GM13976 (cell line): ENCODE measurements around the gene SPSB3.

Source experiments
- DNase-seq: peaks from one replicate; pipeline ENCODE4 v3.0.0; 2012; ENCODE audit warnings: low spot score
- in situ Hi-C: fragments of 300-500 bp; cut with MboI; formaldehyde crosslinking; loops from one replicate; pipeline ENCODE4 v1.12.0; 2022; ENCODE audit warnings: low sequenced_read_pairs, mixed read lengths, inconsistent platforms; ENCODE audit not compliant: unreplicated experiment
- TF ChIP-seq, protein P1 (sequence below): IDR thresholded peaks from 2 replicates; pipeline ENCODE4 v1.5.1; 2012; ENCODE audit warnings: borderline replicate concordance, mild to moderate bottlenecking; ENCODE audit not compliant: insufficient read depth; ENCODE audit errors: extremely low read depth, missing control alignments, control extremely low read depth

SPSB3 gene

DNA sequence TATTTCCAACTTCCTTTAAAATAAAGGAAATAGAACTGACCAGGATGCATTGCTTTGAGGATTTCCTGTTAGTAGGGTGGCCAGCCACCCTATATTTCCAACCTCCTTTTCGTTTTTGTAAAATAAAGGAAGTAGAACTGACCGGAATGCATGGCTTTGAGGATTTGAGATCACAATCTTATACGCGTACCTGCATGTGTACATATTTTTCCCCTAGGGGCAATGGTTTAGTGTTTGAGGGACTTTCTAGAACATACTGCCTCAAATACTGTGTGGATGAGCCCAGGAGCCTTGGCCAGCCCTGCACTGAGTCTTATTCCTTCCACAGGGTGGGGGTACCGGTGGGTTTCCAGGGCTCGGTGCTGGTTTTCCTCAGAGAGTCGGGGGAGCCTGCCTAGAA, 50.8 kb downstream of the SPSB3 start:
- TF ChIP-seq, protein P1, sequence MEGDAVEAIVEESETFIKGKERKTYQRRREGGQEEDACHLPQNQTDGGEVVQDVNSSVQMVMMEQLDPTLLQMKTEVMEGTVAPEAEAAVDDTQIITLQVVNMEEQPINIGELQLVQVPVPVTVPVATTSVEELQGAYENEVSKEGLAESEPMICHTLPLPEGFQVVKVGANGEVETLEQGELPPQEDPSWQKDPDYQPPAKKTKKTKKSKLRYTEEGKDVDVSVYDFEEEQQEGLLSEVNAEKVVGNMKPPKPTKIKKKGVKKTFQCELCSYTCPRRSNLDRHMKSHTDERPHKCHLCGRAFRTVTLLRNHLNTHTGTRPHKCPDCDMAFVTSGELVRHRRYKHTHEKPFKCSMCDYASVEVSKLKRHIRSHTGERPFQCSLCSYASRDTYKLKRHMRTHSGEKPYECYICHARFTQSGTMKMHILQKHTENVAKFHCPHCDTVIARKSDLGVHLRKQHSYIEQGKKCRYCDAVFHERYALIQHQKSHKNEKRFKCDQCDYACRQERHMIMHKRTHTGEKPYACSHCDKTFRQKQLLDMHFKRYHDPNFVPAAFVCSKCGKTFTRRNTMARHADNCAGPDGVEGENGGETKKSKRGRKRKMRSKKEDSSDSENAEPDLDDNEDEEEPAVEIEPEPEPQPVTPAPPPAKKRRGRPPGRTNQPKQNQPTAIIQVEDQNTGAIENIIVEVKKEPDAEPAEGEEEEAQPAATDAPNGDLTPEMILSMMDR, result no peak
- DNase-seq, result no peak
- in situ Hi-C loops, result no loop called here

DNA sequence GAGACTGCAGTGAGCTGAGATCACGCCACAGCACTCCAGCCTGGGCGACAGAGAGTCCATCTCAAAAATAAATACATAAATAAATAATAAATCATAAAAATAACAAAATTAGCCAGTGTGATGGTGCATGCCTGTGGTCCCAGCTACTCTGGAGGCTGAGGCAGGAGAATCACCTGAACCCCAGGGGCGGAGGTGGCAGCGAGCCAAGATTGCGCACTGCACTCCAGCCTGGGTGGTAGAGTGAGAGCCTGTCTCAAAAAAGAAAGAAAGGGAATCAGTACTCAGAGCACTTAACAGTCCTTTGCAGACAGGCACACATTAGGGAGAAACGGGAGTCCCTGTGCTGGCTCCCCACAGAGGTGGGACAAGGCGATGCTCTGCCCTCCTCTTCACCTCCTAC, 51.3 kb downstream of the SPSB3 start:
- no peak for DNase-seq
- in situ Hi-C loops, result no loop called here
- TF ChIP-seq, protein P1, result no peak

DNA sequence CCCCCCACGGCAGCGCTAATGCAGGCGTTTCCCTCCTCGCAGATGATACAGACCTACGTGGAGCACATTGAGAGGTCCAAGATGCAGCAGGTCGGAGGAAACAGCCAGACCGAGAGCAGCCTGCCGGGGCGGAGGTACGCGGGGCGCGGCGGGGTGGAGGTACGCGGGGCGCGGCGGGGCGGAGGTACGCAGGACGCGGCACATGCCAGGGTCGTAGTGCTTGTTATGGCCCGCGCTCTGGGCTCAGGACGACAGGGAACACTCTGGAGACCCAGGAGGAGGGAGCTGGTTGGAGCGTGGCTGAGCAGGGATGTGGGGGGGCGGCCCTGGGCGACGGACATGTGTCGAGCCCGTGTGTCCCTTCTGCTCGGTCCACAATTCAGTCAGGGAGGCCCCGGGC, 52.9 kb downstream of the SPSB3 start:
- TF ChIP-seq, protein P1, result no peak
- no peak for DNase-seq
- in situ Hi-C loops, result no loop called here

DNA sequence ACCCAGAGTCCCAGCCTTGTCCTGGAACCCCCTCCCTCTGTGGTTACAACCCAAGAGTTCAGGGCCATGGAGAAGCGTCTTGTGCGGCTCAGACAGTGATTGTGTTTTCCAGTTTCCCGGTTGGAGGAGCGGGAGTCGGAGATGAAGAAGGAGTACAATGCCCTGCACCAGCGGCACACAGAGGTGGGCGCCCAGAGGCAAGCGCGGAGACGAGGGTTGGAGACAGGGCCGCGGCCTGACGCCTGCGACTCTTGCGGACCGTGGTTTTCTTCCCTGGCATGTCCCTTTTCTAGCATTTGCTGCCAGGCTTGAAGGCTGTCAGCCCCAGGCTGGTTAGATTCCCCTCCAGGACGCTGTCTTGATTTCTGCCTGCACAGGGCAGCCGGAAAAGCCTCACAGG, 53.3 kb downstream of the SPSB3 start:
- in situ Hi-C loops, result no loop called here
- TF ChIP-seq, protein P1, result no peak
- no peak for DNase-seq

DNA sequence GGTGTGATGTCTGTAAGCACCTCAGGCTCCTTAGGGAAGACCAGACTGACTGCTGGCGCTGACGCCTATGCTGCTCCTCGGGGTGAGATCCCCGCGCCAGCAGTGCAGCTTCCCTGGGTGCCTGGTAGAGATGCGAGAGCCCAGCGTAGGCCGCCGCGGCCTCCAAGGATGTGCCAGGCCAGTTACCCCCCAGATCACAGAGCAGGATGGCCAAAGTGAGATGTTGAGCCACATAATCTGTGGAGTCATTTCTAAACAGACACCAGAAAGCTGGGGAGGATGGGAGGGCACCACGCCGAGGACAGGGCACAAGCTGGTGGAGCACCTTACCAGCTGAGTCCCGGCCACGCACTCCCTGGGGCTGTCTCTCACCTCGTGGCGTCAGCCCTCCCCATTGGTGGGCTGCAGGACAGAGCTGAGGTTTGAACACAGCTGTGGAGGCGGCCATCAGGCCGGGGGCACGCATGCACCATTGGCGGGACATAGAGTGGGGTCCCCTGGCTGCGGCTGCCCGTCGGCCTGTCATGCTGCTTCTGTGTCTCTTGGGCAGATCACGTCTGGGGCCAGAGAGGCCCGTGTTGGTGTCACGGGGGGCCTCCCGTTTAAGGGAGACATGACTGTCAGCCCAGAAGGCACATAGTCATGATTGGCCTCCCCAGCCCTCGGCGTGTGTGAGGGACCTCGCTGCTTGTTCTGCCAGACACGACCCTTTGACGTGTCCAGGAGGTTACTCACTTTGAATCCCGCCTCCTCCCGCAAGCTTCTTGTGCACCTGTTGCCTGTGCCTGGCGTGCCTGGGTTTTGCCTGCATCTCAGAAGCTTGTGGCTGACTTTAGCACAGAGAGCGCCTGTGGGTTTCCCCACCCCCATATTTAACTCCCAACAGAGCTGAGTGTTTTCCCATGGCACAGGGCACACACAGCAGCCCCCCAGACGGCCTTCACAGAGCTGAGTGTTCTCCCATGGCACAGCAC, 54.4 kb downstream of the SPSB3 start:
- DNase-seq, result no peak
- in situ Hi-C loops, result no loop called here
- TF ChIP-seq, protein P1, result no peak
